ENCODE results near the gene SYT8. TPM values are rescaled to one million over a fixed set of nuclear protein-coding genes. Genes with fewer than 3 reads are reported as not detected.
"Not testable (repeated sequence)": the region's sequence is repeated elsewhere in the genome, so short reads cannot be mapped to it uniquely, and the experiment has no call there.

Gene SYT8
- total RNA-seq, 4 donors from 2014 or later = not detected

- DNase-seq (ENCODE audit: low spot score) (peak; percentile 62), ATAC-seq (ENCODE audit: low FRiP score) (peak; percentile 79)
These were observed 47.8 kb downstream of the SYT8 start for GRCh38 chr11:1882265-1883238.

GRCh38 chr11:1883346-1884302 is 48.8 kb downstream of the SYT8 start:
- ATAC-seq (ENCODE audit: low FRiP score) = no peak
- TF ChIP-seq CTCF (IDR thresholded peaks at IDR 0.05) = no peak
- no peak for DNase-seq (ENCODE audit: low spot score)

More at GRCh38 chr11:1882265-1883238, 47.8 kb downstream of the SYT8 start:
- TF ChIP-seq CTCF (IDR thresholded peaks at IDR 0.05) = peak in 1 of 3 donors; percentile 94

GRCh38 chr11:1884303-1884700 is 49.5 kb downstream of the SYT8 start:
- DNase-seq (ENCODE audit: low spot score) = no peak
- no peak for ATAC-seq (ENCODE audit: low FRiP score)
- no peak for TF ChIP-seq CTCF (IDR thresholded peaks at IDR 0.05)

GRCh38 chr11:1886551-1886950 is 51.8 kb downstream of the SYT8 start:
- not testable (repeated sequence) for DNase-seq (ENCODE audit: low spot score); ATAC-seq (ENCODE audit: low FRiP score)

Small RNAs within 50 kb of the gene (small RNA-seq; reads per million reads assigned to genes)
- gene AC051649.1 (not detected), gene MIR4298 (not detected)

Other genes starting within 250 kb of the SYT8 start
- not detected for gene KRTAP5-1, start 249.7 kb upstream of the SYT8 start, total RNA-seq
- gene KRTAP5-2, start 236.7 kb upstream of the SYT8 start, total RNA-seq = not detected
- gene KRTAP5-3, start 226.5 kb upstream of the SYT8 start, total RNA-seq = not detected
- not detected for gene KRTAP5-4, start 212.9 kb upstream of the SYT8 start, total RNA-seq
- not detected for gene KRTAP5-5, start 205.2 kb upstream of the SYT8 start, total RNA-seq
- gene KRTAP5-6, start 137.8 kb upstream of the SYT8 start, total RNA-seq = not detected
- 1 to 10 TPM in 3 of 4 donors, under 1 TPM in 1; 0.79 to 2.3 (median 1.6) TPM for gene IFITM10, start 84.4 kb upstream of the SYT8 start, total RNA-seq
- 1,000 to 10,000 TPM in 1 of 4 donors, 100 to 1,000 TPM in 3; 359 to 1,165 (median 624) TPM for gene CTSD, start 71.1 kb upstream of the SYT8 start, total RNA-seq
- gene TNNI2, start 4.0 kb downstream of the SYT8 start, total RNA-seq = 1 to 10 TPM in 3 of 4 donors, not detected in 1; 1.4 to 3.7 (median 2.4) TPM
- 10 to 100 TPM; 12.1 to 71.2 (median 49.8) TPM for gene LSP1, start 18.1 kb downstream of the SYT8 start, total RNA-seq
- gene PRR33, start 56.9 kb downstream of the SYT8 start, total RNA-seq = not detected
- 10 to 100 TPM in 3 of 4 donors, 1 to 10 TPM in 1; 4.6 to 21.3 (median 14.4) TPM for gene TNNT3, start 84.7 kb downstream of the SYT8 start, total RNA-seq
- 100 to 1,000 TPM in 3 of 4 donors, 10 to 100 TPM in 1; 82.3 to 114 (median 111) TPM for gene MRPL23, start 112.3 kb downstream of the SYT8 start, total RNA-seq
- gene H19, start 162.9 kb downstream of the SYT8 start, total RNA-seq = 1,000 to 10,000 TPM in 1 of 4 donors, 100 to 1,000 TPM in 3; 386 to 1,140 (median 511) TPM

All from omental fat pad (tissue), 4 donors.